Measurements from ENCODE around the gene CCDC63. TPM values are rescaled to one million over a fixed set of nuclear protein-coding genes. Genes with fewer than 3 reads are reported as not detected.

CCDC63 gene
- total and polyA plus RNA-seq, 9 of the 15 experiments (the other 6 are each of a cell fraction or from before 2014, with no cell fraction given), result not detected

DNA sequence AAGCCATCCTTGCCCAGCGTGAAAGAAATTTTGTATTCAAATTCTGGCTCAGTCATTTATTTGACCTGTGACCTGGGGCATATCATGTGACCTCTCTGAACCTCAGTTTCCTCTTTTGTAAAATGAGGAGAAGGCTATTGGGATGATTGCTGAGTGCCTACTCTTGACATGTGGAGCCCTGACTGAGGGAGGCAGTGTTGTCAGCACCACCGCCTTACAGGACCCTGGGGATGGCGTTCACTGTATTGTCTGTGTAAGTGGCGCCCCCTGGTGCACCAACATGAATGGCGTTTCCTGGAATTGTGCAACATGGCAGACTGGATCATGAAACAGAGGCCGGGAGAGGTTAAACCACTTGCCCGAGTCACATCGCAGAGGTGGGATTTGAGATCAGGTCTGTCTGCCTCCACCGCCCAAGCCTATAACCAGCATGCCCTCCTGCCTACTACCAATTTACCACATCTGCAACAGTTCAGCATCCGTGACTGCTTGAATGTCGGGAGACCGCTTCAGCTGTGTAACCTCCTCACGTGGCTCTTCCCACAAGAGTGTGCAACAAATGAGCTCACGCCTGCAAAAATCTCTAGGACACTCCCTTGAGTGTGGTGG, 20.1 kb upstream of the CCDC63 start (continued):
- TF ChIP-seq, protein P1, sequence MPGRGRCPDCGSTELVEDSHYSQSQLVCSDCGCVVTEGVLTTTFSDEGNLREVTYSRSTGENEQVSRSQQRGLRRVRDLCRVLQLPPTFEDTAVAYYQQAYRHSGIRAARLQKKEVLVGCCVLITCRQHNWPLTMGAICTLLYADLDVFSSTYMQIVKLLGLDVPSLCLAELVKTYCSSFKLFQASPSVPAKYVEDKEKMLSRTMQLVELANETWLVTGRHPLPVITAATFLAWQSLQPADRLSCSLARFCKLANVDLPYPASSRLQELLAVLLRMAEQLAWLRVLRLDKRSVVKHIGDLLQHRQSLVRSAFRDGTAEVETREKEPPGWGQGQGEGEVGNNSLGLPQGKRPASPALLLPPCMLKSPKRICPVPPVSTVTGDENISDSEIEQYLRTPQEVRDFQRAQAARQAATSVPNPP (IDR thresholded peaks at IDR 0.05; ENCODE audit: borderline replicate concordance, insufficient read depth, insufficient read length), result no peak
- TF ChIP-seq FOSL1 (tag; conservative IDR thresholded peaks at IDR 0.05) (0 out of 2 replicates have a peak, but pooled peaks have one; percentile 15), ZNF174 (CRISPR knock-in tag; IDR thresholded peaks at IDR 0.05) (no peak), TAF15 (IDR thresholded peaks at IDR 0.05; ENCODE audit: low read depth, low read length) (no peak), ZNF143 (CRISPR knock-in tag; IDR thresholded peaks at IDR 0.05) (no peak), FOXA3 (CRISPR knock-in tag; conservative IDR thresholded peaks at IDR 0.05 in 1 of 2, IDR thresholded peaks at IDR 0.05 in 1 of 2) (no peak), CBFA2T2 (conservative IDR thresholded peaks at IDR 0.05) (no peak), NFYB (IDR thresholded peaks at IDR 0.05; ENCODE audit: extremely low read depth, insufficient read length) (no peak), KDM1A (IDR thresholded peaks at IDR 0.05) (no peak), ZNF444 (CRISPR knock-in tag; IDR thresholded peaks at IDR 0.05) (no peak), C11orf30 (IDR thresholded peaks at IDR 0.05; ENCODE audit: low read depth) (no peak), ZNF318 (IDR thresholded peaks at IDR 0.05; ENCODE audit: borderline replicate concordance in 1 of 2, low read depth in 1 of 2) (no peak), EP400 (IDR thresholded peaks at IDR 0.05) (peak; percentile 27; the same call in 1 of the 2 replicates), CEBPG (CRISPR knock-in tag; IDR thresholded peaks at IDR 0.05) (peak; percentile 97), CEBPG (tag; conservative IDR thresholded peaks at IDR 0.05 in 1 of 2, IDR thresholded peaks at IDR 0.05 in 1 of 2) (peak; percentile 97 to 99), ZC3H4 (CRISPR knock-in tag; IDR thresholded peaks at IDR 0.05; ENCODE audit: borderline replicate concordance) (no peak)
- TF ChIP-seq, protein P2, sequence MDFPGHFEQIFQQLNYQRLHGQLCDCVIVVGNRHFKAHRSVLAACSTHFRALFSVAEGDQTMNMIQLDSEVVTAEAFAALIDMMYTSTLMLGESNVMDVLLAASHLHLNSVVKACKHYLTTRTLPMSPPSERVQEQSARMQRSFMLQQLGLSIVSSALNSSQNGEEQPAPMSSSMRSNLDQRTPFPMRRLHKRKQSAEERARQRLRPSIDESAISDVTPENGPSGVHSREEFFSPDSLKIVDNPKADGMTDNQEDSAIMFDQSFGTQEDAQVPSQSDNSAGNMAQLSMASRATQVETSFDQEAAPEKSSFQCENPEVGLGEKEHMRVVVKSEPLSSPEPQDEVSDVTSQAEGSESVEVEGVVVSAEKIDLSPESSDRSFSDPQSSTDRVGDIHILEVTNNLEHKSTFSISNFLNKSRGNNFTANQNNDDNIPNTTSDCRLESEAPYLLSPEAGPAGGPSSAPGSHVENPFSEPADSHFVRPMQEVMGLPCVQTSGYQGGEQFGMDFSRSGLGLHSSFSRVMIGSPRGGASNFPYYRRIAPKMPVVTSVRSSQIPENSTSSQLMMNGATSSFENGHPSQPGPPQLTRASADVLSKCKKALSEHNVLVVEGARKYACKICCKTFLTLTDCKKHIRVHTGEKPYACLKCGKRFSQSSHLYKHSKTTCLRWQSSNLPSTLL (IDR thresholded peaks at IDR 0.05), result no peak

Measured in K562 (cell line).